Suprapubic skin (tissue), 4 donors: Measurements from ENCODE around the gene KCP.

Experiments
- CTCF ChIP-seq, 2 donors: fragments of 200-600 bp in 1 of 2; fragments of 450-650 bp in 1 of 2; sonication (generic) in 1 of 2; IDR thresholded peaks; one replicate each; pipeline ENCODE4 v1.5.1; 2016 to 2019; ENCODE audit warnings: antibody characterized with exemption in 2 of 2, mild to moderate bottlenecking in 1 of 2, moderate library complexity in 1 of 2
- POLR2A ChIP-seq, 2 donors: fragments of 450-650 bp; IDR thresholded peaks; one replicate each; pipeline ENCODE4 v1.6.1; 2017; ENCODE audit warnings: antibody characterized with exemption in 2 of 2, mild to moderate bottlenecking in 2 of 2, moderate library complexity in 2 of 2
- POLR2AphosphoS5 ChIP-seq, 3 donors: sonication (generic); formaldehyde crosslinking; IDR thresholded peaks; one replicate each; pipeline ENCODE4 v1.6.1; 2017; ENCODE audit warnings: antibody characterized with exemption in 3 of 3

DNA sequence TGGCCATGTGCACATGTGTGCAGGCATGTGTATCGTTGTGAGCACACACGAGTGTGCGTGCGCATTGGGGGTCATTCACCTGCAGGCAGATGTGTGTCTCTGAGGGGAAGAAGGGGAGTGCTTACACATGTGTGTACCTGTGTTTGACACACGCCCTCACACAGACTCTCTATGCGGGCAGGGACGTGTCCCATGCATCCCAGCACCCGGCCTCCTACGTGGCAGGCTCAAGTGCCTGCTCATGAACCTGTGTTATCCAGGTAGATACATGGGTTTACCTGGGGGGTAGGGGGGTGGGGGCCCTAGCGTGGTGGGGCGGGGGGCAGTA is 18.6 kb downstream of the KCP start:
- TF ChIP-seq CTCF (IDR thresholded peaks at IDR 0.05) (no peak), POLR2A (IDR thresholded peaks at IDR 0.05) (no peak), POLR2AphosphoS5 (IDR thresholded peaks at IDR 0.05) (no peak)
